Liver (tissue), 3 donors: ENCODE data around the gene GALNT10.

ENCODE experiments used
- HNF4A ChIP-seq, 2 donors: conservative IDR thresholded peaks; 2 replicates each; pipeline ENCODE4 v1.6.1; 2016; ENCODE audit warnings: antibody characterized with exemption in 2 of 2, mild to moderate bottlenecking in 2 of 2
- JUND ChIP-seq, 2 donors: IDR thresholded peaks; 2 replicates each; pipeline ENCODE4 v1.6.1; 2016; ENCODE audit warnings: antibody characterized with exemption in 2 of 2
- RAD21 ChIP-seq, 2 donors: IDR thresholded peaks; 2 replicates each; pipeline ENCODE4 v1.6.1; 2016; ENCODE audit warnings: antibody characterized with exemption in 2 of 2, mild to moderate bottlenecking in 2 of 2
- TAF1 ChIP-seq: conservative IDR thresholded peaks from 2 replicates; pipeline ENCODE4 v1.6.1; 2016; ENCODE audit warnings: antibody characterized with exemption, mild to moderate bottlenecking
- TF ChIP-seq, protein P1 (sequence below): fragments of 150-350 bp; IDR thresholded peaks from 2 replicates; pipeline ENCODE4 v1.5.1; 2017; ENCODE audit warnings: improper control_type of control experiment, low read depth, low read length; ENCODE audit not compliant: missing input control
- TF ChIP-seq, protein P2 (sequence below): IDR thresholded peaks from 2 replicates; pipeline ENCODE4 v1.6.1; 2016; ENCODE audit warnings: antibody characterized with exemption
- donor health status: healthy.
- donor health status: healthy.

DNA sequence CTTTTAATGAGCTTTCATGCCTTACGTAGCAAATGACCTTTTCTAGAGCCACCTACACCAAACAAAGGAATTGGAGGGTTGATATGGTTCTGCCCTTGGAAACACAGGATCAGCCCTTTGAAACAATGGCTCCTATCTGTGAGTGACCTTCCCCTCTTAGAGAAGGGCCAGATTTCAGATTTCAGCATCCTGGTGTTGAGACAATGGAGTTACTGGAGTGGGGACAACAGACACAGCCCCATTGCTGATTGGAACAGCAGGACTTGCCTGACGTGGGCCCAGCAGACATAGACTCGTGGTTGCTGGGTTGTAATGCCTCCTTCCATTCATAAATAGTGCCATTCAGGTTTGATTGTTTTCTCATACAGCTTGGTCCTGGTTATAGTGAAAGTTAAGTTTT is 96.0 kb downstream of the GALNT10 start:
- TF ChIP-seq RAD21 (IDR thresholded peaks at IDR 0.05) = no peak
- TF ChIP-seq, protein P1, sequence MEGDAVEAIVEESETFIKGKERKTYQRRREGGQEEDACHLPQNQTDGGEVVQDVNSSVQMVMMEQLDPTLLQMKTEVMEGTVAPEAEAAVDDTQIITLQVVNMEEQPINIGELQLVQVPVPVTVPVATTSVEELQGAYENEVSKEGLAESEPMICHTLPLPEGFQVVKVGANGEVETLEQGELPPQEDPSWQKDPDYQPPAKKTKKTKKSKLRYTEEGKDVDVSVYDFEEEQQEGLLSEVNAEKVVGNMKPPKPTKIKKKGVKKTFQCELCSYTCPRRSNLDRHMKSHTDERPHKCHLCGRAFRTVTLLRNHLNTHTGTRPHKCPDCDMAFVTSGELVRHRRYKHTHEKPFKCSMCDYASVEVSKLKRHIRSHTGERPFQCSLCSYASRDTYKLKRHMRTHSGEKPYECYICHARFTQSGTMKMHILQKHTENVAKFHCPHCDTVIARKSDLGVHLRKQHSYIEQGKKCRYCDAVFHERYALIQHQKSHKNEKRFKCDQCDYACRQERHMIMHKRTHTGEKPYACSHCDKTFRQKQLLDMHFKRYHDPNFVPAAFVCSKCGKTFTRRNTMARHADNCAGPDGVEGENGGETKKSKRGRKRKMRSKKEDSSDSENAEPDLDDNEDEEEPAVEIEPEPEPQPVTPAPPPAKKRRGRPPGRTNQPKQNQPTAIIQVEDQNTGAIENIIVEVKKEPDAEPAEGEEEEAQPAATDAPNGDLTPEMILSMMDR = no peak
- TF ChIP-seq HNF4A (conservative IDR thresholded peaks at IDR 0.05) = no peak
- no peak for TF ChIP-seq TAF1
- TF ChIP-seq, protein P2, sequence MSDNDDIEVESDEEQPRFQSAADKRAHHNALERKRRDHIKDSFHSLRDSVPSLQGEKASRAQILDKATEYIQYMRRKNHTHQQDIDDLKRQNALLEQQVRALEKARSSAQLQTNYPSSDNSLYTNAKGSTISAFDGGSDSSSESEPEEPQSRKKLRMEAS = no peak
- no peak for TF ChIP-seq JUND (IDR thresholded peaks at IDR 0.05)
